HepG2 (cell line): ENCODE data around the gene THAP5.

Experiments
- CTCF ChIP-seq: sonication (generic); formaldehyde crosslinking; IDR thresholded peaks from 2 replicates; pipeline ENCODE4 v1.5.0; 2020; ENCODE audit warnings: mild to moderate bottlenecking, missing genetic modification reagents, moderate library complexity
- HNF4A ChIP-seq: sonication (generic); formaldehyde crosslinking; IDR thresholded peaks from 2 replicates; pipeline ENCODE4 v1.4.0; 2020; ENCODE audit warnings: missing genetic modification reagents
- MYC ChIP-seq: sonication (generic); formaldehyde crosslinking; IDR thresholded peaks from 2 replicates; pipeline ENCODE4 v1.9.0; 2021; ENCODE audit warnings: missing genetic modification reagents, borderline replicate concordance
- NFATC3 ChIP-seq: sonication (generic); formaldehyde crosslinking; IDR thresholded peaks from 2 replicates; pipeline ENCODE4 v1.5.1; 2020; ENCODE audit warnings: mild to moderate bottlenecking, missing genetic modification reagents
- NFYB ChIP-seq: sonication (generic); formaldehyde crosslinking; IDR thresholded peaks from 2 replicates; pipeline ENCODE4 v1.4.0; 2020; ENCODE audit warnings: missing genetic modification reagents
- PAWR ChIP-seq: sonication (generic); formaldehyde crosslinking; IDR thresholded peaks from 2 replicates; pipeline ENCODE4 v1.4.0; 2020; ENCODE audit warnings: missing genetic modification reagents, mild to moderate bottlenecking, borderline replicate concordance
- THYN1 ChIP-seq: sonication (generic); formaldehyde crosslinking; IDR thresholded peaks from 2 replicates; pipeline ENCODE4 v1.8.1; 2023; ENCODE audit warnings: low read depth, mild to moderate bottlenecking, moderate library complexity, missing genetic modification reagents, borderline replicate concordance
- ZNF281 ChIP-seq: sonication (generic); formaldehyde crosslinking; IDR thresholded peaks from 2 replicates; pipeline ENCODE4 v1.4.0; 2020; ENCODE audit warnings: missing genetic modification reagents, borderline replicate concordance
- ZNF333 ChIP-seq: sonication (generic); formaldehyde crosslinking; IDR thresholded peaks from 2 replicates; pipeline ENCODE4 v1.4.0; 2020; ENCODE audit warnings: mild to moderate bottlenecking, missing genetic modification reagents, borderline replicate concordance
- TF ChIP-seq, protein P1 (sequence below): sonication (generic); formaldehyde crosslinking; IDR thresholded peaks from 2 replicates; pipeline ENCODE4 v1.4.0; 2020; ENCODE audit warnings: missing genetic modification reagents, mild to moderate bottlenecking, borderline replicate concordance

DNA sequence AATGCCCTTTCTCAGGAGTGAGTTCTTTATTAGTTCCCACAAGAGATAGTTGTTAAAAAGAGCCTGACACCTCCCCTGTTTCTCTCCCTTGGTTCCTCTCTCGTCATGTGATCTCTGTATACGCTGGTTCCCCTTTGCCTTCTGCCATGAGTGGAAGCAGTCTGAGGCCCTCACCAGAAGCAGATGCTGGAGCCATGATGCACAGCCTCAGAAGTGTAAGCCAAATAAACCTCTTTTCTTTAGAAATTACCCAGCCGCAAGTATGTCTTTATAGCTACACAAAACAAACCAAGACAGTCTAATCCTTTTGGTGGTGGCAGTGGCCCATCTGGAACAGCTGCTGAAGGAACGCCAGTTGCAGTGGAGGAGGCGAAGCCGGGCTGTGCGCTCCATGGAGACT, 9.4 kb upstream of the THAP5 start:
- TF ChIP-seq NFYB (CRISPR knock-in tag) (no peak), NFATC3 (CRISPR knock-in tag) (no peak), THYN1 (no peak), HNF4A (CRISPR knock-in tag) (no peak), ZNF281 (CRISPR knock-in tag) (no peak), ZNF333 (CRISPR knock-in tag) (no peak), CTCF (CRISPR knock-in tag) (no peak), PAWR (CRISPR knock-in tag) (no peak), MYC (CRISPR knock-in tag) (no peak)
- TF ChIP-seq, protein P1, sequence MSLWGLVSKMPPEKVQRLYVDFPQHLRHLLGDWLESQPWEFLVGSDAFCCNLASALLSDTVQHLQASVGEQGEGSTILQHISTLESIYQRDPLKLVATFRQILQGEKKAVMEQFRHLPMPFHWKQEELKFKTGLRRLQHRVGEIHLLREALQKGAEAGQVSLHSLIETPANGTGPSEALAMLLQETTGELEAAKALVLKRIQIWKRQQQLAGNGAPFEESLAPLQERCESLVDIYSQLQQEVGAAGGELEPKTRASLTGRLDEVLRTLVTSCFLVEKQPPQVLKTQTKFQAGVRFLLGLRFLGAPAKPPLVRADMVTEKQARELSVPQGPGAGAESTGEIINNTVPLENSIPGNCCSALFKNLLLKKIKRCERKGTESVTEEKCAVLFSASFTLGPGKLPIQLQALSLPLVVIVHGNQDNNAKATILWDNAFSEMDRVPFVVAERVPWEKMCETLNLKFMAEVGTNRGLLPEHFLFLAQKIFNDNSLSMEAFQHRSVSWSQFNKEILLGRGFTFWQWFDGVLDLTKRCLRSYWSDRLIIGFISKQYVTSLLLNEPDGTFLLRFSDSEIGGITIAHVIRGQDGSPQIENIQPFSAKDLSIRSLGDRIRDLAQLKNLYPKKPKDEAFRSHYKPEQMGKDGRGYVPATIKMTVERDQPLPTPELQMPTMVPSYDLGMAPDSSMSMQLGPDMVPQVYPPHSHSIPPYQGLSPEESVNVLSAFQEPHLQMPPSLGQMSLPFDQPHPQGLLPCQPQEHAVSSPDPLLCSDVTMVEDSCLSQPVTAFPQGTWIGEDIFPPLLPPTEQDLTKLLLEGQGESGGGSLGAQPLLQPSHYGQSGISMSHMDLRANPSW: no peak
